NCI-H69 (cell line): ENCODE results near the gene TMEM213.
"Not testable (repeated sequence)": the region's sequence is repeated elsewhere in the genome, so short reads cannot be mapped to it uniquely, and the experiment has no call there.

ENCODE experiments used
- DNase-seq: peaks from one replicate; lab custom pipeline; 2025; lab: John Stamatoyannopoulos, UW

The TMEM213 gene

DNA sequence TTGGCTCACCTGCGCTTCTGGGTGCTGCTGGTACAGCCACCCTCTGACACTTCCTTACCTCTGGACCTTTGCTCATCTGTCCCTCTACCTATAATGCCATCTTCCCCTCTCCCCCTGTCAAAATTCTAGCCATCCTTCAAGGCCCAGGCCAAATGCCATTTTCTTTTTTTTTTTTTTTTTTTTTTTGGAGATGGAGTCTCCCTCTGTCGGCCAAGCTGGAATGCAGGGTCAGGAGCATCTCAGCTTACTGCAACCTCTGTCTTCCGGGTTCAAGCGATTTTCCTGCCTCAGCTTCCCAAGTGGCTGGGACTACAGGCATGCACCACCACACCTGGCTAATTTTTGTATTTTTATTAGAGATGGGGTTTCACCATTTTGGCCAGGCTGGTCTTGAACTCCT lies 748 bp upstream of the TMEM213 start:
- DNase-seq = not testable (repeated sequence)

DNA sequence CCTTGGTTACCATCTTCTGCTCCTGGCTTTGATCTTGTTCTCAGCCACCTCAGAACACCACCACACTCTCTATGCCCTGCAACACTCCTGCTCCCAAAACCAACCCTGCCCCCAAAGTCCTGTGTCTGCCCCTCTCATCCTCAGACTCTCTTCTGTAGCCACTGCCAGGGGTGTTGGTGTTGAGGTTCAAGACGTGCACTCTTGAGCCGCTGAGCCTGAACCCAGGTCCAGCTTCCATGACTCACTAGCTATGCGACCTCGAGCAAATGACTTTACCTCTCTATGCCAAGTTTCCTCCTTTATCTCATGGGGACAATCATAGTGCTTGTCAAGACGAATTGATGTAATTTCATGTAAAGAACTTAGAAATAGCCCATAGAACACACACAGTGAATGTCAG lies 1.0 kb downstream of the TMEM213 start:
- DNase-seq = no peak

DNA sequence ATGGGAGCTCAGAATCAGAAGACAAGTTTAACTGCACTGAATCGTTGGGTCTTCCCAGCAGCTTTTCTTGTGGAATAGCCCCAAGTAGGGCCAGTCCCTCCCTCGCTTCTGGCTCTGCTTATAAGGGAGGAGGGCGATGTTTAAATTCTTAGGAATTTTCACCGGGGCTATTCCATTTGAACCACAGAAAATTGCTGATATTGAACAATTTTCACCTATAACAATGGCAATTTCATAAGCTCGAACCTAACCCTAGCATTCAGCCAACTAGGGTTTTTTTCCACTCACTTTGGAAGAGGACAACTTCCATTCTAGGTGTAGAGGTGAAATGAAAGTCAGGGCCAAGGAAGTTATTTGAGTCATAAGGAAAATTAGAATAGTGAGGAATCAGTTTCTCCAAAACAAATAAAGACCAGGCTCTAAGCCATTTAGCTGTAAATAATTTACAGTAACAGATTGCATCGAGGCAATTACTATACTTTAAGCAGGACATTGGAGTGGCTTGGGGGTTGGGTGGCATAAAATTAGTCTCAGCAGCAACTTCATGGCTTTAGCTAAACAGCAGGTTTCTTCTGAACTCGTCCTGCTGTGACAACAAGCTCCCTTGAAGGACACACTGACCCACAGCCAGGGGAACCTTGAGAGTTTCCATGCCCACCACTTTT lies 1.7 kb downstream of the TMEM213 start:
- no peak for DNase-seq

DNA sequence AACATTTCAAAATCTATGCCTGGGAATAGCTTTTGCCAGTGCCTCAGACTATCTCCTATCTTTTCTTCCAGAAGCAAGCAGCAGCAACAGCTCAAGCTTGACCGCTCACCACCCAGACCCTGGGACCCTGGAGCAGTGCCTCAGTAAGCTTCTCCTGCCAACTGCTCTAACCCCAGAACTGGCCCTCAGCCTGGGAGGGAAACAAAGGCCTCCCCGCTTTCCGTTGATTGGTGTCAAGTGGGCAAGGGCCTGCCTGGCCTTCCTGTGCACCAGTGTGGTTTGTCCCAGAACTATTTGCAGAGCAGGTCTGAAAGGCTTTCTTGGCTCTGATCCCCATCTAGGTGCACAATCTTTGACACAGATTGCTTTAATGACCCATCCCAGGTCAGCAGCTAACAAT lies 3.5 kb downstream of the TMEM213 start:
- no peak for DNase-seq

DNA sequence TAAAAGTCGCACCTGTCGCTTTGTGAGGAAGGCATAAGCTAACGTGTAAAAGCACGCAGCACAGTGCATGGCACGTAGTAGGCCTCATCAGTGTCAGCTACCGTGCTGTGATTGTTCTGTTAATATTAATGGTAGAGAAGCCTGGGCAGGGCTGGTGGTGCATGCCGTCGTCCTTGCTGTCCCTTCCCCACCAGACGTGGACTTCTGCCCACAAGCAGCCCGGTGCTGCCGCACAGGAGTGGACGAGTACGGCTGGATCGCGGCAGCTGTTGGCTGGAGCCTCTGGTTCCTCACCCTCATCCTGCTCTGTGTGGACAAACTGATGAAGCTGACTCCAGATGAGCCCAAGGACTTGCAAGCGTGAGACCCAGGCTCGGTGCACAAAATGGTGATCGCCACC lies 4.9 kb downstream of the TMEM213 start:
- DNase-seq = no peak

DNA sequence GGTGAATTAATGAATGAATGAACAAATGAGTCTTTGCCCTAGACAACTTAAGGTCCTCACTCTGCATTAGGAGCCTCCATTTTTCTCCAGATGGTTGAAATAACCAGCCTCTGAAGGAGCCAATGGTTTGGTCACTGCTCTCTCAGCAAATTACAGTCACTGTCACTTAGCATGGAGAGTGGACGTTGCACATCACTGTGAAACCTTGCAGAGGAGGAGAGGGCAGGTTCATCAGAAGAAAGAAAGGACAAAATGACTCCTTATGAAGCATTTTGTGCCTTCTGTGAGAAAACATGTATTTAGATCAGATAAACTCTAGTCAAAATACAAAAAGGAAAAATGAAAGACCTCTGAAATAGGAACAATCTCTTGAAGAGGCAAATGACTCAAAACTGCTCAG lies 6.8 kb downstream of the TMEM213 start:
- DNase-seq = no peak

- DNase-seq = no peak
These were observed 11.6 kb downstream of the TMEM213 start for GRCh38 chr7:138809346-138809745.

- not testable (repeated sequence) for DNase-seq
These were observed 13.5 kb downstream of the TMEM213 start for GRCh38 chr7:138811327-138811726.

- no peak for DNase-seq
These were observed 16.2 kb downstream of the TMEM213 start for GRCh38 chr7:138813945-138814344.

- DNase-seq = no peak
These were observed 17.1 kb downstream of the TMEM213 start for GRCh38 chr7:138814816-138815332.

DNA sequence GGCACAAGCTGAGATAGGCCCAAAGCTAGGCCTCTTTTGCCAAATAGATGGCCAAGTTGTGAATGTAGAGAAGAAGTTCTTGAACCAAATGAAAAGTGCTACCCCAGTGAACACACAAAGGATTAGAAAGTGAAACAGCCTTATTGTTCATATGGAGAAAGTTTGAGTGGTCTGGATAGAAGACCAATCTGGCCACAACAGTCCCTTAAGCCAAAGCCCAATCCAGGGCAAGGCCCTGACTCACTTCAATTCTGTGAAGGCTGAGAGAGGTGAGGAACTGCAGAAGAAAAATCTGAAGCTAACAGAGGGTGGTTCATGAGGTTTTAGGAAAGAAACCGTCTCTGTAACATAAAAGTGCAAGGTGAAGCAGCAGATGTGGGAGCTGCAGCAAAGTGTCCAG lies 18.9 kb downstream of the TMEM213 start:
- no peak for DNase-seq

DNA sequence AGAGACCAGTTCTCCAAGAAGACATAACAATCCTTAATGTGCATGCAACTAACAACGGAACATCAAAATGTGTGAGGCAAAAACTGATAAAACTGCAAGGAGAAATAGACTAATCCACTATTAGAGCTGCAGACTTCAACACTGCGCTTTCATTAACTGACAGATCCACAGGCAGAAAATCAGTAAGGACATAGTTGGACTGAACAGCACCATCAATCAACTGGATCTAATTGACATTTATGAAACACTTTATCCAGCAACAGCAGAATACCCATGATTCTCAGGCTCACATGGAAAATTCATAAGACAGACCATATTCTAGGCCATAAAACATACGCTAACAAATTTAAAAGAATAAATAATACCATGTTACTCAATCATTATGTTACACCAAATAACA lies 21.8 kb downstream of the TMEM213 start:
- no peak for DNase-seq

DNA sequence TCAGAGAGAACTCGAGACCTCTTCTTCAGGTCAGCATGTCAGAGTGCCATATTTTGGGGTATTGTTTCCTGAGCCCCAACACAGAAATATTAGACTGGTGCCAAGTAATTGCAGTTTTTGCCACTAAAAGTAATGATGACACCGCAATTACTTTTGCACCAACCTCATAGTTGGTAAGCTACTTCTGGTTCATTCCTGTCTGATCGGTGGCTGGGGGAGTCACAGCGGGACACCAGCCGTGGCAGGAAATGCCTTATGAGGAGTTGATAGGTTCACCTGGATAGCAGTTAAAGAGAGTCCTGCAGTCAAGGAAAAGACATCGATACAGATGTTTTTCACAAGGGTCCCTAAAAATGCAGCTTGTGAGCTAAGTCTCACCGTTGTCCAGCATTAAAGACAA lies 24.1 kb downstream of the TMEM213 start:
- DNase-seq = no peak

GRCh38 chr7:138822867-138823535 lies 25.2 kb downstream of the TMEM213 start:
- DNase-seq = no peak

- no peak for DNase-seq
These were observed 27.4 kb downstream of the TMEM213 start for GRCh38 chr7:138825049-138825721.

DNA sequence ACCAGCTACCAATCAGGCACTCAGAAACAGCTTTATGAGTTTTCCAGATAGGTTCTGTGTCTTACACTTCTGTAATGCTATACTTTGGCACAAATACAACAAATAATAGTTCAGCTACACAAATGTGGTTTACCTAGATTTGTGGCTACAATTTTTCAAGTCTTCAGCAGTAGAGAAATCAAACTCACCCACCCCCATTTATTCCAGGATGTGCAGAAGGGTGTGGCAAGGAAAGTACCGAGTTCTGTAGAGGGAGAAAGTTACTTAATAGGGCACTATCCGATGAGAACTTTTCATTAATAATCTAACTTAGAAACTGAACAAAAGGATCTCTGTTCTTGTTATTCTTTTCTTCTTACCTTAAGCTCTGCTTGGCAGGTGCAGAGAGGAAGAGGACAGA lies 30.5 kb downstream of the TMEM213 start:
- DNase-seq = no peak

DNA sequence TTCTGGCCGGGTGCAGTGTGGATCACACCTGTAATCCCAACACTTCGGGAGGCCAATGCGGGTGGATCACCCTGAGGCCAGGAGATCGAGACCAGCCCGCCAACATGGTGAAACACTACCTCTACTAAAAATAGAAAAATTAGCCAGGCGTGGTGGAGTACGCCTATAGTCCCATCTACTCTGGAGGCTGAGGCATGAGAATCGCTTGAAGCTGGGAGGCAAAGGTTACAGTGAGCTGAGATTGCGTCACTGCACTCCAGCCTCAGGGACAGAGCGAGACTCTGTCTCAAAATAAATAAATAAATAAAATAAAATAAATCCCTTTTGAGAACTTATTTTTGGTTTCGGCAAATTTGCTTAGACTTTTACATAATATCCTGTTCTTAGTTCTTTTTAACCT lies 31.5 kb downstream of the TMEM213 start:
- no peak for DNase-seq

DNA sequence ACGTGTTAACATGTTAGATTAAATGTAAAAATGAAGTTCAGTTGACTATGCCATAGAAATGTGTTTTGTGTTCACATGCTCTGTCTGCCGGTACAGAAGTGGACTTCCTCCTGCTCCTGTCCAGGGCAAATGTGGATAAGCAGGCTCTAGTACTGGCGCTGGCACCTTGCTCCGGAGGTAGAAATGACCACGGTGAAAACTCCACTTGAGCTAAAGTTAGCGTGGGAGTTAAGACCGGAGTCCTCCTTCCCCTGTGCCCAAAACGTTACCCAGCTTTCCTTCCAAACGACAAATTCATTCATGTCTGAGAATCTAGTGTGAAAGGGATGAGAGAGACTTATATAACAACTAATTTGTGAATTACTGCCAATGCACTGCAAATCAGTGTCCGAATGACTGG lies 35.2 kb downstream of the TMEM213 start:
- DNase-seq = no peak

- DNase-seq = no peak
These were observed 35.8 kb downstream of the TMEM213 start for GRCh38 chr7:138833596-138833995.

- no peak for DNase-seq
These were observed 36.8 kb downstream of the TMEM213 start for GRCh38 chr7:138834583-138834982.

GRCh38 chr7:138835087-138835486 lies 37.3 kb downstream of the TMEM213 start:
- no peak for DNase-seq

- peak; percentile 90 for DNase-seq
These were observed 39.8 kb downstream of the TMEM213 start for GRCh38 chr7:138837627-138838026.

- peak; percentile 47 for DNase-seq
These were observed 40.4 kb downstream of the TMEM213 start for GRCh38 chr7:138838166-138838565.
